Measurements from ENCODE around the gene COG5. TPM values are rescaled to one million over a fixed set of nuclear protein-coding genes. Genes with fewer than 3 reads are reported as not detected.

COG5 gene
- total RNA-seq, 1 experiment from 2014 or later, result 29.1 TPM

DNA sequence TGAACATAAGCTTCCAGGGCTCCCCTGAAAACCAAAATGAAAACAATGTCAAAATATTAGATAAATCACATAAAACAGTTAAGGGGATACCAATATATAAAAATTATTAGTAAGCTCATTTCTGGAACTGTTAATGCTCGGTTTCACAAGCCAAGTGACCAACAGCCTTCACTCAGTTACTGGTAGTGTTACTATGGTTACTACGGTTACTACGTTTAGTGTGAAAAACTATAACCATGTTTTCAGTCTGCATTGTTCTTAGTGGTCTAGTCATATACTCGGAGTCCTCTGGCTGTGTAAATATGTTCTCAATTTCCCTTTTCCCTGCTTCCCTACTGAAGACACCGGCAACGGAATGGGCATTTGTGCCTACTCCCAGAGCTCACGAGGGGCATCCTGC is 360.1 kb downstream of the COG5 start:
- H3K27me3 ChIP-seq (ENCODE audit: control insufficient read depth, insufficient read depth, low read length), result no peaks in the 10 kb centered on the region
- peaks cover 11% of the 10 kb centered on the region for H3K36me3 ChIP-seq (ENCODE audit: control insufficient read depth, insufficient read depth, low read length)
- H3K27ac ChIP-seq (ENCODE audit: low read length), result no peak overlapping the region
- POLR2A ChIA-PET, result no interaction called here
- no peak overlapping the region for H3K4me3 ChIP-seq (ENCODE audit: low read depth in 2 of 2, low read length in 2 of 2)
- CTCF ChIA-PET, result no interaction called here
- ATAC-seq (no peak), DNase-seq (ENCODE audit: low read depth, low spot score) (no peak)
- in situ Hi-C loops (cut with HindIII; ENCODE audit: low pct_unique_long_range_greater_than_20kb, low sequenced_read_pairs) (no loop called here), intact Hi-C loops (cut with micrococcal nuclease; ENCODE audit: unreplicated experiment) (loop anchor here (2.0 to 10.0 kb wide), 3 partner anchors 297 to 671 kb away; no protein-coding TSS in a partner anchor)
- no peaks in the 10 kb centered on the region for H3K9me3 ChIP-seq (ENCODE audit: control insufficient read depth, insufficient read depth, low read depth, low read length)
- H3K4me1 ChIP-seq (ENCODE audit: control insufficient read depth, insufficient read depth, low read length), result no peaks in the 10 kb centered on the region
- no TSS peak for BruUV-seq (replicated peaks)
- no peak for TF ChIP-seq SIN3A (IDR thresholded peaks at IDR 0.05; ENCODE audit: borderline replicate concordance, insufficient read depth, low read depth, low read length)
- TF ChIP-seq, protein P1, sequence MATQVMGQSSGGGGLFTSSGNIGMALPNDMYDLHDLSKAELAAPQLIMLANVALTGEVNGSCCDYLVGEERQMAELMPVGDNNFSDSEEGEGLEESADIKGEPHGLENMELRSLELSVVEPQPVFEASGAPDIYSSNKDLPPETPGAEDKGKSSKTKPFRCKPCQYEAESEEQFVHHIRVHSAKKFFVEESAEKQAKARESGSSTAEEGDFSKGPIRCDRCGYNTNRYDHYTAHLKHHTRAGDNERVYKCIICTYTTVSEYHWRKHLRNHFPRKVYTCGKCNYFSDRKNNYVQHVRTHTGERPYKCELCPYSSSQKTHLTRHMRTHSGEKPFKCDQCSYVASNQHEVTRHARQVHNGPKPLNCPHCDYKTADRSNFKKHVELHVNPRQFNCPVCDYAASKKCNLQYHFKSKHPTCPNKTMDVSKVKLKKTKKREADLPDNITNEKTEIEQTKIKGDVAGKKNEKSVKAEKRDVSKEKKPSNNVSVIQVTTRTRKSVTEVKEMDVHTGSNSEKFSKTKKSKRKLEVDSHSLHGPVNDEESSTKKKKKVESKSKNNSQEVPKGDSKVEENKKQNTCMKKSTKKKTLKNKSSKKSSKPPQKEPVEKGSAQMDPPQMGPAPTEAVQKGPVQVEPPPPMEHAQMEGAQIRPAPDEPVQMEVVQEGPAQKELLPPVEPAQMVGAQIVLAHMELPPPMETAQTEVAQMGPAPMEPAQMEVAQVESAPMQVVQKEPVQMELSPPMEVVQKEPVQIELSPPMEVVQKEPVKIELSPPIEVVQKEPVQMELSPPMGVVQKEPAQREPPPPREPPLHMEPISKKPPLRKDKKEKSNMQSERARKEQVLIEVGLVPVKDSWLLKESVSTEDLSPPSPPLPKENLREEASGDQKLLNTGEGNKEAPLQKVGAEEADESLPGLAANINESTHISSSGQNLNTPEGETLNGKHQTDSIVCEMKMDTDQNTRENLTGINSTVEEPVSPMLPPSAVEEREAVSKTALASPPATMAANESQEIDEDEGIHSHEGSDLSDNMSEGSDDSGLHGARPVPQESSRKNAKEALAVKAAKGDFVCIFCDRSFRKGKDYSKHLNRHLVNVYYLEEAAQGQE (IDR thresholded peaks at IDR 0.05; ENCODE audit: insufficient read depth in 1 of 2, low read depth in 2 of 2, low read length in 1 of 2), result no peak
- TF ChIP-seq, protein P2, sequence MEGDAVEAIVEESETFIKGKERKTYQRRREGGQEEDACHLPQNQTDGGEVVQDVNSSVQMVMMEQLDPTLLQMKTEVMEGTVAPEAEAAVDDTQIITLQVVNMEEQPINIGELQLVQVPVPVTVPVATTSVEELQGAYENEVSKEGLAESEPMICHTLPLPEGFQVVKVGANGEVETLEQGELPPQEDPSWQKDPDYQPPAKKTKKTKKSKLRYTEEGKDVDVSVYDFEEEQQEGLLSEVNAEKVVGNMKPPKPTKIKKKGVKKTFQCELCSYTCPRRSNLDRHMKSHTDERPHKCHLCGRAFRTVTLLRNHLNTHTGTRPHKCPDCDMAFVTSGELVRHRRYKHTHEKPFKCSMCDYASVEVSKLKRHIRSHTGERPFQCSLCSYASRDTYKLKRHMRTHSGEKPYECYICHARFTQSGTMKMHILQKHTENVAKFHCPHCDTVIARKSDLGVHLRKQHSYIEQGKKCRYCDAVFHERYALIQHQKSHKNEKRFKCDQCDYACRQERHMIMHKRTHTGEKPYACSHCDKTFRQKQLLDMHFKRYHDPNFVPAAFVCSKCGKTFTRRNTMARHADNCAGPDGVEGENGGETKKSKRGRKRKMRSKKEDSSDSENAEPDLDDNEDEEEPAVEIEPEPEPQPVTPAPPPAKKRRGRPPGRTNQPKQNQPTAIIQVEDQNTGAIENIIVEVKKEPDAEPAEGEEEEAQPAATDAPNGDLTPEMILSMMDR (IDR thresholded peaks at IDR 0.05), result no peak
- TF ChIP-seq POLR2AphosphoS5 (IDR thresholded peaks at IDR 0.05; ENCODE audit: low read depth, low read length), result no peak
- TF ChIP-seq TCF7L2 (IDR thresholded peaks at IDR 0.05; ENCODE audit: low read depth, low read length), result no peak

DNA sequence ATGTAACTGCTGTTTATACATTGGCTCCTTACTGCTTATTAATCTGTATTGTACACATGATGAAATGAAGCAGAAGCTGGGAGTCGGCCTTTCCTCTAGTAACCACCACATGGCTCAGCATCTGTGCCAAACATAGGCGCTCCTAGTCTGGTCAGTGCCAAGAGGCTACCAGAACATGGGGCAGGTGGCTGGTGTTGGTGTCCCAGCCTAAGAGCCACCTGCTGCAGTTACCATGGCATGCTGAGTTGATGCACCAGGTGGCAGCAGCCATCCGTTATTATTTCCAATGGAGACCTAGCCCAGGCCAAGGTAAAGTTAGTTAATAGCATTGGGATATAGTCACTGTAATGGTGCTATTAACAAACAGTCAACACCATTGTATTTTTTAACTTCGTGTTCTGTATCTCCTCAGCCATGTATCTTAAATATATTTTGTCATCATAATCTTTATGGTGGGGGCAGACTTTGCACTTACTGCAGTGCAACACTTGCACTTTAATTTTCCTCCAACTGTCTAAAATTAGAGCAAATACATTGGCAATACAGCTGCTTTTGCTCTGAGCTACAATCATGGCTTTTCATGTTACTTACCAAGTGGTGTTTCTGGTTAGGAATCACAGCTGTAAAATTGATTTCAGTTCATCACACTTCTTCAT is 361.8 kb downstream of the COG5 start:
- TF ChIP-seq, protein P1 (IDR thresholded peaks at IDR 0.05; ENCODE audit: insufficient read depth in 1 of 2, low read depth in 2 of 2, low read length in 1 of 2), result no peak
- TF ChIP-seq, protein P2 (IDR thresholded peaks at IDR 0.05), result peak; percentile 73
- no peaks in the 10 kb centered on the region for H3K4me1 ChIP-seq (ENCODE audit: control insufficient read depth, insufficient read depth, low read length)
- DNase-seq (ENCODE audit: low read depth, low spot score) (peak; percentile 42), ATAC-seq (peak; percentile 91)
- intact Hi-C loops (cut with micrococcal nuclease; ENCODE audit: unreplicated experiment) (loop anchor here (2.0 to 10.0 kb wide), 3 partner anchors 299 to 673 kb away; no protein-coding TSS in a partner anchor), in situ Hi-C loops (cut with HindIII; ENCODE audit: low pct_unique_long_range_greater_than_20kb, low sequenced_read_pairs) (no loop called here)
- H3K27me3 ChIP-seq (ENCODE audit: control insufficient read depth, insufficient read depth, low read length), result no peaks in the 10 kb centered on the region
- CTCF ChIA-PET, result interaction anchor here (0.6 to 0.7 kb wide), 2 partner anchors 230 to 1718 kb away, joined by 3 read pairs; no protein-coding TSS in a partner anchor
- BruUV-seq (replicated peaks), result TSS peak; percentile 45
- H3K27ac ChIP-seq (ENCODE audit: low read length), result no peak overlapping the region
- no peaks in the 10 kb centered on the region for H3K9me3 ChIP-seq (ENCODE audit: control insufficient read depth, insufficient read depth, low read depth, low read length)
- no peak overlapping the region for H3K4me3 ChIP-seq (ENCODE audit: low read depth in 2 of 2, low read length in 2 of 2)
- peaks cover 12% of the 10 kb centered on the region for H3K36me3 ChIP-seq (ENCODE audit: control insufficient read depth, insufficient read depth, low read length)
- POLR2A ChIA-PET, result no interaction called here
